Measurements from ENCODE around the gene LLGL2.

The LLGL2 gene

GRCh38 chr17:75542728-75543336, 17.3 kb downstream of the LLGL2 start:
- peaks cover 14% of the 10 kb centered on the region for H3K36me3 Mint-ChIP-seq (ENCODE audit: insufficient read depth)
- DNase-seq (ENCODE audit: low spot score in 2 of 2) (no peak), ATAC-seq (replicated peaks; ENCODE audit: extremely low read depth, poor library complexity, severe bottlenecking) (no peak)
- H3K27me3 Mint-ChIP-seq, result no peaks in the 10 kb centered on the region
- no peak overlapping the region for H3K27ac Mint-ChIP-seq (ENCODE audit: low read depth)
- no peaks in the 10 kb centered on the region for H3K9me3 Mint-ChIP-seq
- H3K4me1 Mint-ChIP-seq, result peaks cover 20% of the 10 kb centered on the region
- H3K4me3 Mint-ChIP-seq, result no peak overlapping the region

DNA sequence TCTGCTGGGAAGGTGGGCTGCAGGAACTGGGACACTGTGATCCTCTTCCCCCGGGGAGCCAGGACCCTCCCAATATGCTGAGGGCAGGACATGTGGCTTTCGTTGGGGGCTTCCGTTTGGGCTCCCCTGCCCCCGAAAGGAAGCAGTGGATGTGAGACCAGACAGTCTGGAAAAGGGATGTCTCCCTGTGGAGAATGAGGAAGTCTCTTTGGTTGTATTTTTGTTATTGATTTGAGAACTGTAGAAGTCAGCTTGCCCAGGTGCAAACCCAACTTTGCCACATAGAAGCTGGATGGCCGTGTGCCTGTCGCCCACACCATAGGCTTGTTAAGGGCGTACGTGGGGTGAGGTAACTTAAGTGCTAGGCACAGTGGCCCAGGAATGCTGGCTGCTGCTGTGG, 18.8 kb downstream of the LLGL2 start:
- Mint-ChIP-seq H3K9me3 (no peaks in the 10 kb centered on the region), H3K36me3 (ENCODE audit: insufficient read depth) (peaks cover 12% of the 10 kb centered on the region), H3K4me1 (peaks cover 15% of the 10 kb centered on the region), H3K4me3 (no peak overlapping the region), H3K27me3 (no peaks in the 10 kb centered on the region), H3K27ac (ENCODE audit: low read depth) (no peak overlapping the region)
- DNase-seq (ENCODE audit: low spot score in 2 of 2), result no peak
- ATAC-seq (replicated peaks; ENCODE audit: extremely low read depth, poor library complexity, severe bottlenecking), result no peak

GRCh38 chr17:75546181-75546580, 20.7 kb downstream of the LLGL2 start:
- no peaks in the 10 kb centered on the region for H3K27me3 Mint-ChIP-seq
- H3K4me3 Mint-ChIP-seq, result no peak overlapping the region
- H3K4me1 Mint-ChIP-seq, result peaks cover 7% of the 10 kb centered on the region
- no peak overlapping the region for H3K27ac Mint-ChIP-seq (ENCODE audit: low read depth)
- DNase-seq (ENCODE audit: low spot score in 2 of 2) (no peak), ATAC-seq (replicated peaks; ENCODE audit: extremely low read depth, poor library complexity, severe bottlenecking) (no peak)
- peaks cover 4% of the 10 kb centered on the region for H3K36me3 Mint-ChIP-seq (ENCODE audit: insufficient read depth)
- no peaks in the 10 kb centered on the region for H3K9me3 Mint-ChIP-seq

- peaks cover 4% of the 10 kb centered on the region for H3K4me1 Mint-ChIP-seq
- no peaks in the 10 kb centered on the region for H3K9me3 Mint-ChIP-seq
- DNase-seq (ENCODE audit: low spot score in 2 of 2) (no peak), ATAC-seq (replicated peaks; ENCODE audit: extremely low read depth, poor library complexity, severe bottlenecking) (no peak)
- no peak overlapping the region for H3K27ac Mint-ChIP-seq (ENCODE audit: low read depth)
- H3K27me3 Mint-ChIP-seq, result no peaks in the 10 kb centered on the region
- no peak overlapping the region for H3K4me3 Mint-ChIP-seq
- H3K36me3 Mint-ChIP-seq (ENCODE audit: insufficient read depth), result peaks cover 2% of the 10 kb centered on the region
Observed at GRCh38 chr17:75547091-75547490, 21.6 kb downstream of the LLGL2 start.

GRCh38 chr17:75548813-75549212, 23.3 kb downstream of the LLGL2 start:
- Mint-ChIP-seq H3K9me3 (no peaks in the 10 kb centered on the region), H3K36me3 (ENCODE audit: insufficient read depth) (peaks cover 2% of the 10 kb centered on the region), H3K27me3 (no peaks in the 10 kb centered on the region), H3K4me1 (no peaks in the 10 kb centered on the region), H3K27ac (ENCODE audit: low read depth) (no peak overlapping the region), H3K4me3 (no peak overlapping the region)
- no peak for ATAC-seq (replicated peaks; ENCODE audit: extremely low read depth, poor library complexity, severe bottlenecking)
- DNase-seq (ENCODE audit: low spot score in 2 of 2), result no peak

- Mint-ChIP-seq H3K4me3 (no peak overlapping the region), H3K27ac (ENCODE audit: low read depth) (no peak overlapping the region), H3K27me3 (no peaks in the 10 kb centered on the region), H3K4me1 (no peaks in the 10 kb centered on the region), H3K36me3 (ENCODE audit: insufficient read depth) (peaks cover 2% of the 10 kb centered on the region), H3K9me3 (no peaks in the 10 kb centered on the region)
- no peak for DNase-seq (ENCODE audit: low spot score in 2 of 2)
- ATAC-seq (replicated peaks; ENCODE audit: extremely low read depth, poor library complexity, severe bottlenecking), result no peak
Observed at GRCh38 chr17:75549246-75550138, 24.0 kb downstream of the LLGL2 start.

DNA sequence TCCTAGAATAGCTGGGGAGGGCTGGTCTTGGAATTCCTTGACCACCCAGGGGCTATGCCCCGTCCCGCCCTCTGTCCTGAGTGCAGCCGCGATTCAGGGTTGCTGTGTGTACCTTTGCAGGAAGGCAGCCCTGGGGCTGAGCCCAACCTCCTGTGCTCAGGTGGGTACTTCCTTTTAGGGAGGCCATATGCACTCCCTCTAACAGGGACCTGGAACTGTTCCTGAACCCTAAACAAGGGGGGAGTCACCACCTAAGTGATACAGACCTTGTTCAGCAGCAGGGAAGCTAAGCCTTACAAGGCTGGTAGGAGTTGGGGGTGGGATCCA, 24.6 kb downstream of the LLGL2 start:
- Mint-ChIP-seq H3K4me3 (no peak overlapping the region), H3K27me3 (no peaks in the 10 kb centered on the region), H3K27ac (ENCODE audit: low read depth) (no peak overlapping the region), H3K9me3 (no peaks in the 10 kb centered on the region), H3K4me1 (no peaks in the 10 kb centered on the region), H3K36me3 (ENCODE audit: insufficient read depth) (peaks cover 4% of the 10 kb centered on the region)
- ATAC-seq (replicated peaks; ENCODE audit: extremely low read depth, poor library complexity, severe bottlenecking) (no peak), DNase-seq (ENCODE audit: low spot score in 2 of 2) (no peak)

DNA sequence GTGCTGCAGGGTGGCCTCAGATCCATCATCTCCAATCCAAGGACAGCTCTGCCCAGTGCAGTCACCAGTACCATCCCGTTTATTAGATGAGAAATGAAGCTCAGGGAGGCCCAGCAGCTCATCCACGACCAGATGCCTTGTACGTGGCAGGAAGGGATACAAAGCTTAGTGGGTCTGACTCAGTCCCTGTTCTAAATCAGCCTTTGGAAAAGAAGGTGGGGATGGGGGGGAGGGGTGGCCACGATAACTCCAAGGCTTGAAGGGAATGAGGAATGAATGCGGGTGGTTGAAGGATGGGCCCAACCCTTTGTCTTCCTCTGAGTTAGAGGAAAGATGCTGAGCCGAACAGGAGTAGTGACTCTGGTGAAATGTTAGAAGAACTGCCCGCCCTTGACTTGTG, 25.8 kb downstream of the LLGL2 start:
- Mint-ChIP-seq H3K4me1 (no peaks in the 10 kb centered on the region), H3K9me3 (no peaks in the 10 kb centered on the region), H3K27me3 (no peaks in the 10 kb centered on the region), H3K36me3 (ENCODE audit: insufficient read depth) (peaks cover 4% of the 10 kb centered on the region), H3K4me3 (no peak overlapping the region), H3K27ac (ENCODE audit: low read depth) (no peak overlapping the region)
- no peak for DNase-seq (ENCODE audit: low spot score in 2 of 2)
- no peak for ATAC-seq (replicated peaks; ENCODE audit: extremely low read depth, poor library complexity, severe bottlenecking)

- Mint-ChIP-seq H3K4me3 (no peak overlapping the region), H3K9me3 (no peaks in the 10 kb centered on the region), H3K36me3 (ENCODE audit: insufficient read depth) (peaks cover 4% of the 10 kb centered on the region), H3K4me1 (no peaks in the 10 kb centered on the region), H3K27me3 (no peaks in the 10 kb centered on the region), H3K27ac (ENCODE audit: low read depth) (no peak overlapping the region)
- DNase-seq (ENCODE audit: low spot score in 2 of 2), result no peak
- no peak for ATAC-seq (replicated peaks; ENCODE audit: extremely low read depth, poor library complexity, severe bottlenecking)
Observed at GRCh38 chr17:75552425-75553294, 27.2 kb downstream of the LLGL2 start.

DNA sequence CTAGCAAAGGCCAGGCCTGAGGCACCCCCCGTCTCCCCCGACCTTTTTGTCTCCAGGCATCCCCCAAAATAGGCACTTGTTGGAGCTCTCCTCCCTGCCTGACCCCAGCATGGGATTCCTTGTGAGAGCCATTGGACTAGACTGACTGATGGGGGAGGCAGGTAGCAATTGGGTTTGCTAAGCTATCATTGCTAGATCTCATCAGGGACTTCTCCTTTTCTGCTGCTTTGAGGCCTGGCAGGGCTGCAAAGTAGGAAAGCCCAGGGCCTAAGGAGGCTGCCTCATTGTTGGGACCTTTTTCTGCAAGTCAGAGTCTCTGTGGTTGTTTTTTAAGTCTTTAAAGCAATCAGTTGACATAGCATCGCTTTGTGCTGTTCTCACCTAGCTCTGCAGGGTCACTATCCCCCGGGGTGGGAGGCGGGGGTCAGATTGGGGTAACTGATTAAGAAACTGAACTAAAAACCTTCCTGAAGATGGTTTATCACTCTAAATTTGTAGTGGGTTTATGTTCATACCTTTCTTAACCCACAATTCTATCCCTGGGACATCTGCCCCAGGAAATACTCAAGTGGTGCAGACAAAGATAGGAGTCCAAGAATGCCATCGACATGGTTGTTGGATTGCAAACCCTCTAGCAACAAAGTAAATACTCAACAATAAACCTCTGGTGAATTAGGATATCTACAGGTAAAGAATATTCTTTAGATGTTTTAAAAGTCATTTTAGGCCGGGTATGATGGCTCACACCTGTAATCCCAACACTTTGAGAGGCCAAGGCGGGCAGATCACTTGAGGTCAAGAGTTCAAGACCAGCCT, 28.0 kb downstream of the LLGL2 start:
- H3K9me3 Mint-ChIP-seq, result no peaks in the 10 kb centered on the region
- H3K27me3 Mint-ChIP-seq, result no peaks in the 10 kb centered on the region
- H3K36me3 Mint-ChIP-seq (ENCODE audit: insufficient read depth), result peaks cover 3% of the 10 kb centered on the region
- DNase-seq (ENCODE audit: low spot score in 2 of 2), result no peak
- no peaks in the 10 kb centered on the region for H3K4me1 Mint-ChIP-seq
- H3K4me3 Mint-ChIP-seq, result no peak overlapping the region
- ATAC-seq (replicated peaks; ENCODE audit: extremely low read depth, poor library complexity, severe bottlenecking), result no peak
- no peak overlapping the region for H3K27ac Mint-ChIP-seq (ENCODE audit: low read depth)

GRCh38 chr17:75555679-75556153, 30.2 kb downstream of the LLGL2 start:
- Mint-ChIP-seq H3K9me3 (no peaks in the 10 kb centered on the region), H3K27me3 (no peaks in the 10 kb centered on the region), H3K27ac (ENCODE audit: low read depth) (no peak overlapping the region), H3K4me1 (no peaks in the 10 kb centered on the region), H3K4me3 (no peak overlapping the region), H3K36me3 (ENCODE audit: insufficient read depth) (peaks cover 11% of the 10 kb centered on the region)
- DNase-seq (ENCODE audit: low spot score in 2 of 2) (no peak), ATAC-seq (replicated peaks; ENCODE audit: extremely low read depth, poor library complexity, severe bottlenecking) (no peak)

Data from central memory CD8-positive, alpha-beta T cell (primary cell).